GM19468 (cell line): Measurements from ENCODE around the gene PSMA1.
"Not testable (repeated sequence)": the region's sequence is repeated elsewhere in the genome, so short reads cannot be mapped to it uniquely, and the experiment has no call there.

Experiments used
- ATAC-seq: cut with Tn5 transposase; IDR thresholded peaks from one replicate; pipeline ENCODE4 v1.9.1; 2021; ENCODE audit warnings: mild to moderate bottlenecking, moderate library complexity, moderate number of reproducible peaks; ENCODE audit not compliant: unreplicated experiment; ENCODE audit errors: extremely low read depth

The PSMA1 gene

DNA sequence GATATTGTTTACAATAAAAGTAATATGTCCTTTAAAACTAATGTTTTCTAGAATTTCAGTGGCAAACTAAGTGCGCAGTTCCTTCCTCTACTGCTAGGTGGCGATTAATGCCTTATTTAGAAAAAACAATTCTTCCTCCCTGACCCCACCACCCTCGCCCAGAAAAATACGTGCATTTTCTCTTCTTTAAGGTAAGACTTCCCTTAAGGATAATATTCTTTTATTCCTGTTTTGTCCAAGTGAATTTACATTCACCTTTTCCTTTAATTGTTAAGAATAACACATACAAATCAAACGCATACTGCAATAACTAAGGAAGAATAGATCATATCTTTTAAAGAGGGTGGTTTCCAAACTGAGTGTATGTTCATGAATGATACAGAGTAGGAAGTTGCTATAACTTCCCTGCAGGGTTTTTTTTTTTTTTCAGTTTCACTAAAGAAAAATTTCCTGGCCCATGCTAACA, 17.0 kb upstream of the PSMA1 start:
- ATAC-seq, result no peak

DNA sequence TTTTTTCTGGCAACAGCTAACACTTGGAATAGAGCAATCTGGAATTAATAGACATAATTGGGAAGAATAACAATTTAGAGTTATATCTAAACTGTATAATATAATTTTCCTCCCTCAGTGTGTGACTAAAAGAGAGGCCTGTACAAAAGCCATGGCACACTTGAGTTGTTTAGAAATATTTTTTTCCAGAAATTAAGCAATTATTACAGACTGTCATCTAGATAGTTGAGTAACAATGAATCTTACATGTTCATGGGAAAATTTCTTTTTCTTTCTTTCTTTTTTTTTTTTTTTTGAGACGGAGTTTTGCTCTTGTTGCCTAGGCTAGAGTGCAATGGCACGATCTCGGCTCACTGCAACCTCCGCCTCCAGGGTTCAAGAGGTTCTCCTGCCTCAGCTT, 15.0 kb upstream of the PSMA1 start:
- not testable (repeated sequence) for ATAC-seq

DNA sequence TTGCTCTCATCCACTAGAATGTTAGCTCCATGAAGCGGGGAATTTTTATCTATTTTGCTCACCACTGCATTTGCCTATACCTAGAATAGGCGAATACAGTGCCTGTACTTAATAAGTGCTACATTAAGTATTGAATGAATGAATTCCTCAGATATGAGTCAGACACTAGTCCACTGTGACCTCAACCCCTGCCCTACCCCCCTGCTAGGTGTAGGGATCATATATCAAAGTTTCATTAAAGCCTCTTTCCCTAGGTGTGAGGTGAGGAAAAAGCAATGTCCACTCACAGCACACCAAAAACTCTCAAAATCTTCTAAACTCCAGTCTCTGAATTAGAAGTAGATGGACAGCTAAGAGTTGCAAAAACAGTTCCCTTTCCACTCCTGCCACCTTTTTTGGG, 9.8 kb upstream of the PSMA1 start:
- ATAC-seq, result no peak

DNA sequence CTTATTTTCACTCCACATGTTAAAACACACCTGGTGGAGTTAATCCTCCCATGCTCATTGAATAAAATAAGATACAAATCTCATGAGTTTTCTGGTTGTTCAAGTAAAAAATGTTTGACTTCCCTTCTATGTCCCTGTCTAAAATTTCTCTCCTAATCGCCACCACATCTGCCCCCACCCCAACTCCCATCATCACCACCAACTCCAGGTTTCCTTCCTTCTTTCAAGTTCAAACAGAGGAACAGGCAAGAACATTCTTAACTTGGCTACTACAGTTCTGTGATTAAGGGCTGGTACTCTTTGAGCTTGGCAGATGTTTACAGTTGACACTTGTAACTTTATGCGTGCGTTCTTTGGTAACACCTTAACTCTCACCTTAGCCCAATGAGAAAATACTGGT, 9.1 kb upstream of the PSMA1 start:
- ATAC-seq, result no peak

DNA sequence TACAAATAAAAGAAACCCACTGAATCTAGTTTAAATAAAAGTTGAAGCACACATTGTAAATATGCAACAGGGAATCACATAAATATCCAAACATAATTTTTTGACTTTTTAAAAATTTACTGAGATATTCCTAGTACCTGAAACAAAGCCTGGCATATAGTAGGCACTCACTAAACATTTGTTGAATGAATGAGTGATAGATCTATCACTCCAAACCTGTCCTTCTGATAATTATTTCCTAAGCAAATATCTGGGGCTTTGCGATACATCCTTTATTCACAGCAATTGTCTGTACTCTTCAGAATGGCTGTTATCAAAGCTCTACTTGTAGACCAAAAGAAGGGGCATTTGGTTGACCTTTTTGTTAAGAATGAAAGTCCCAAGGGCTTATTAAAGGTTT, 2.6 kb upstream of the PSMA1 start:
- no peak for ATAC-seq

DNA sequence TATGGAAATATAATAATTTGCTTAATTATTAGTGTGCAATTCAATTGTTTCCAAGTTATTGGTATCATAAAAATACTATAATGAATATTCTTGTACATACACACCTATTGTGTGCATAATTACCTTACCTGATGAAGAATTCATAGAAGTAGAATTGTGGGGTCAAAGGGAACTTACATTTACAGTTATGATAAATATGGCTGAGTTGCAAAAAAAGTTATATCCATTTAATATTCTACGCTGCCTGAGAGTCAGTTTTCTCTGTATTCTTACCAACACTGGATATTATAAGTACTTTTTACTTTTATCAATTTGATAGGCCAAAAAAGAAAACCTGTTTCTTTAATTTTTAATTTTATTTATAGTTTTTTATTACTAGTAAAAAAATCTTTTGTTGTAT, 2.1 kb upstream of the PSMA1 start:
- no peak for ATAC-seq

DNA sequence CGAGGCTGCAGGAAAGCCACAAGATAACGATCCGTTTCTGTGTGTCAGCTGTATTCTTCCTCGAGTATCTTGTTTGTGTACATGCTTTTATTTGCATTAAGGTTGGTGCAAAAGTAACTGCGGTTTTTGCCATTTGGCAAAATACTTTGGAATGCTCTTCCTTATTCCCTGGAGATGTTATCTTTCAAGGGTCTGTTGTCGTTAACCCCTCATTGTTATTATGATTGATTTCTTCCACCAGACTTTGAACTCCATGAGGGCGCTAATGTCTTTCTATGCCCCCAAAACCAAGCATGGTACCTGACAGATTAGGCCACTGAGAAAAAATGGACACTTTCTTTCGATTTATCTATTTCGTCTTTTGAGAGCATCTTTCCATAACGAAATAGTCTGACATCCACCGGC, 563 bp upstream of the PSMA1 start:
- no peak for ATAC-seq

DNA sequence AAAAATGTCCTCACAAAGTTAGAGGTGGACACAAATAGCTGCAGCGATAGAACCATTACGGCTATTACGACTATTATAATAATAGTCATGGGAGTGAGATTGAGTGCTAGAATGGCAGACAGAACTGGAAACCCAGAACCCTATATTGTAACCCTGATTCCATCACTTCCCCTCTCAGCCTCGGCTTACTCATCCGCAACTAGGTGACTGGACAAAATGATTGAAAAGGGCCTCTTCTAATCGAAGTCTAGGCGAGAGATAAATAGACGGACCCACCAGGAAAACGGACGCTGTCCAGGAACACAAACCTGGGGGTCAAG, 629 bp downstream of the PSMA1 start:
- ATAC-seq, result no peak

DNA sequence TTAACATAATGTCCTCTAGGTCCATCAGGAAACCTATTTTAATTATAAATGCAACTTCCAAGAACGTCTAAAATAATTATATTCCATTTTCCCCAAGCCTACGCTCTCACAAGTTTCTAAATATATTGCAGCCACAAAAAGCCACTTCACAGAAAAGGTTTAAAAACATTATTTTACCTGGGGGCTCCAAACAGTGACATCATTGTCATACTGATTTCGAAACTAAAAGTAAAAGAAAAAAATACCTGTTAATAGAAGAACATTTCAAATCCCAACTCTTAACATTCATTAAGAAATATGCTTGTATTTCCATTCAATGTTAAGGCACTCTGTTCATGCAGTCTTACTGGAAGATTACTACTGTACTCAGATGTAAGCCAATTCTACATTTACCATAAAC, 1.4 kb downstream of the PSMA1 start:
- no peak for ATAC-seq

DNA sequence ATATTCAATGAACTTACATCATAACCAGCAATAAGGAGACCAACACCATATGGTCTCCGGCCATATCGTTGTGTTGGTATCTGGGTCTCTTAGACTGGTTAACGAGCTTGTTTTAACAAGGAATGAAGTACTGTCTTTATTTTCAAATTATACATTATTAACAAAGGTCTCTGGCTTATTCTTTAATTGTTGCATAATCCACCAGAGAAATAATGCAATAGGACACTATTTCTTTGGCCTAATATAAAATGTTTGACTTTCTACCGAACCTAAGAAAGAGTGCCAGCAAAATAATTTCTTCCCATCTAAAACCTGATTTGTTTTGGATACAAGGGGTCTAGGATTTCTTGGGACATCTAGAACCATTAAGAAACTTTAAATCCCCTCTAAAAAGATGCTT, 6.4 kb downstream of the PSMA1 start:
- ATAC-seq, result no peak

DNA sequence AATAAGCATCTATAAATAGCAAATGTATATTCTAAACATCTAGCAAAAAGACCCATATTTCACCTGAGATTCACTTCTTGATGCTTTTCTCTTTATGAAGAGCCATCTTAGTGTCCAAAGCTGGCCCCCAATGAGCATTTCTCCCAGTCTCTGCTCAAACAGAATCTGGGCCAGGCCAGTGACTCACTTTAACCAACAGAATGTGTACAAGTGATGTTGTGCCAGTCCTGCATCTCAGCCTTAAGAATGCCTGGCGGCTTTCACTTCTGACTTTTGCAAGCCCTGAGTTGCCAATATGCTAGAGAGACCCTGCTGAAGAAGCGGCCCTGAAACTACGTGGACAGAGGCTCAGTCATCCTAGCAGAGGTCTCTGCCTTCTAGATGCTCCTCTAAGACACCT, 13.7 kb downstream of the PSMA1 start:
- no peak for ATAC-seq

DNA sequence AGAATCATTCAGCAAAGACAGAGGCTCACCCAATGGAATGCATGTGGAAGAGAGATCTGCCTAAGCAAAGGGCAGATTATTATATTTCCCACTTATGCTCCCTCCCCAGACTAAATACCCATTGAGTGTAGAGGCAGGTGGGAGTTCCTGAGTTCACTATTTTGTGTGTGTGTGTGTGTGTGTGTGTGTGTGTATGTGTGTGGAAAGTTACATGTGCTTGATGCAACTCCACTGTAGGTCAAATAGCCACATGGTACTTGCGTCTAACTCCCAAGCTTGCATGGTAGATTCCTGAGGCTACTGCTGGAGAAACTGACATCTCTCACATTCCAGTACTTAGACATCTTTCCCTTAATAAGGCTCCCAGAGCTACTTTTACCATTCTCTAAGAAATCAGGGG, 17.2 kb downstream of the PSMA1 start:
- no peak for ATAC-seq

DNA sequence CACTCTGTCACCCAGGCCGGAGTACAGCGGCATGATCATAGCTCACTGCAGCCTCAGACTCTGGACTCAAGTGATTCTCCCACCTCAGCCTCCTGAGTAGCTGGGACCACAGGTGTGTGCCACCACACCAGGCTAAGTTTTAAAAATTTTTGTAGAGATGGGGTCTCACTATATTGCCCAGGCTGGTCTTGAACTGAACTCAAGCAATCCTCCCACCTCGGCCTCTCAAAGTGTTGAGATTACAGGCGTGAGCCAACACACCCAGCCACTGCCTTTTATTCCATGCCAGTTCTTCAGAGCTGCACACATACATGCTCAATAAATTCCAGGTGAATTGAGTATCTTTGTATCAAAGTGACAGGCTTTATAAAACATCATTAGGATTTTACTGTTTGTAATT, 18.1 kb downstream of the PSMA1 start:
- ATAC-seq, result no peak

DNA sequence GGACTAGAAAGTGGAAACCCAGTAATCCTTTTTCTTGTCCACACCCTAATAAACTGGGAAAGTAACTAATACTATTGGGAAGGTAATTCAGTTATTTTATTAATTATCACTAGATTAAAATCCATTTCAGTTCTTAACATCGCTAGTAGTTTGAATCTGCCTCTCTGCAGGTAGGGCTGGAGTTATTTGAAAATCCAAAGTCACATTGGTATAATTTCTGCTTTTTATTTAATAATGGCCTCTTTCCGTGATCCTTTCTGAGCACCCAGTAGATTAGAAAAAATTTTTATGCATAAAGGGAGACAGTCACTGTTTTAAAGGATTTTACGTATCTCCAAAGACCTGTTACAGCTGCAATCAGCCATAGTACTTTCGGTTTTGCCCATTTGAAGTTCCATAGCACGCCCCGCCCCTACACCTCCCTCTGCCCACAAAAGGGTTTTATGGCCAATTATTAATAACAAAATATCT, 20.0 kb downstream of the PSMA1 start:
- peak; percentile 33 for ATAC-seq

DNA sequence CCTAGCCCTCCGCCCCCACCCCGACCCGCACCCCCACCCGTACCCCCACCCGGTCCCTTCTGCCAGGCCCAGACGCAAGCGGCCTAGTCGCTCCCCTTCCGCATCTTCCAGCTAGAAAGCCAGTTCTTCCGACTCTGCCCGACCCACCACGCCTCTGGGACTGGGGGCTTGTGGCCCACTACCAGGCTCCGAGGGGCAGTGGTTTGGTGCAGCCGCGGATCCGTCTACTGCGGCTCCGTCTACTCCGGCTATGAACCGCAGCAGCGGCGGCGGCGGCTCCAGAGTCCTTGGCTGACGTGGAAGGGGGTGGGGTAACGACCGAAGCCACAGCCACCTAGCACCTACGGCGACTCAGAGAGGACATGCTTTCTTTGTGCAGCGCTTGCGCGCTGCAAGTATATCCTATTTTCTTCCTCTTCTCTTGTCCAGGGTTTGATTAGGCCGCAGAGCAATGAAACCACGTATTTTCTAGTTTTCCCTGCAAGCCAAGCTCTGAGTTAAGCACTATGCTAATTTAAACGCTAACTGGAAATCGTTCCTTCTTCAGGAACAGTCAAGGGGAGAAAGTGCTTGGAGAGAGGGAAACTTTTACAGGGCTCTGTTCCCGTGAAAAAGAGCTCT, 20.5 kb downstream of the PSMA1 start, which contains the start of gene COPB1:
TSS of gene COPB1 (minus strand) at position 252 of the 621 bp plus-strand sequence. CDS start 883 bp downstream, outside the sequence.
- peak; percentile 51 for ATAC-seq

DNA sequence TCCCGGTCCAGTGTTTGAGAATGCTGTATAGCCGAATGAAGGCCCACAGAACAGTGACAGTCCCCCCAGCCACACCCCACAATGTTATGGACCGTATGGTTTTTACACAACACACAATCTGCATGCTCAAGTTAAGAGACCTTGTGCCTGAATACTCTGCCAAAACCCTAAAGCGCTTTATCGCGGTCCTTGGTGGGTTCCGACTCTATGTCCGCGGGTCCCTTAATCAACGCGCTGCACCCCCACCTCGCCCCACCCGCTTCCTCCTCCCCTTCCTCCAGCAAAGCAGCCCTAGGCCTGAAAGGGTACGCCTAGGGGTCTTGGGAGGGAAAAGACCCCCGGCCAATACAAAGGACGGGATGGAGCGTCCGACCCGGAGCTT, 21.0 kb downstream of the PSMA1 start:
- ATAC-seq, result no peak

DNA sequence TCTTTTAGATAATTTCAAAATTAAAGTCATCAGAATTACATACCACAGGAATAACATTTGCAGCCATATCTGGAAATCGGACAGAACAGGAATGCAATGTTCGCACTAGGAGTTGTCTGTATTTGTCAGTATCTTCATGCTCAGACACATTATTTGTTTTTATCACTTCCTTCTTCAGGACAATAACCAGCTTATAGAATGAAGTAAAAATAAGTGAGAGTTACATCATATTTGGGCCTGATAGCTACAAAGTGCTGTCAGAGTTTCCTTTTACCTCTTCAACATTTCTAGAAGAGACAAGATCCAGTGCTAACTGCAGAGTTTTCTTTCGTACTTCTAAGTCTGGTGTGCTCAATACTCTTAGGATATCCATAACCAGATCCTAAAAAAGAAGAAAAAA, 39.5 kb downstream of the PSMA1 start:
- ATAC-seq, result no peak

DNA sequence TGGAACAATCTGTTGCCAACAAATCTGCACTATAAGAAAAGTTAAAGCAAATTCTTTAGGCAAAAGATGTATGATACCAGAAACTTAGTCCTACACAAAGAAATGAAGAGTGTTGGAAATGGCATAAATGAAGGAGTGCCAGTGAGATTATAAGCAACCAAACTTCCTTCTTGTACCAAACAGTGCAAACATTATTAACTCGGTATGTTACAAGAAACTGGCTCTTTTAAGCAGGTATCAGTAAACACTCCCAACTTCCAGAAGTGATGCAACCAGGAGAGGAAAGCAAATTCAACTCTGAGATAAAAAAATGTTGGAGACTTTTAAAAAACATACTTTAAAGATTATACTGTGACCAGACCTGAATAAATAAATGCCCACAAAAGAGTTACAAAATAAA, 49.1 kb downstream of the PSMA1 start:
- no peak for ATAC-seq

DNA sequence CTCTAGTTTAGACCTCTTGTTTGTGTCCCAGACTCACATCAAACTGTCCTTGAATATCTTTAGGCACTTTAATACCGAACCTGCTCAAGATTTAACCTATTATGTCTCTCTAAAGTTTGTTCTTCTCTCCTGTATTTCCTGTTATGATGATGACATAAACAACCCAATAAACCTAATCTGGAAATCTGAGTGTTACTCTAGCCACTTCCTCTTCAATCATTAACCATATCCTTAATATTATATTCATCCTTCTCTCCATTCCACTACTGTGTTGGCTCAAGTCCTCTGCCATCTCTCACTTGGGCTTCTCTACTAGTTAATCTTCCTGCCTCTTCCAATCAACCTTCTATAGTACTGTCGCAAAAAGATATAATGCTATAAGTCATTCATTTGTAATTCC, 56.6 kb downstream of the PSMA1 start:
- ATAC-seq, result no peak

DNA sequence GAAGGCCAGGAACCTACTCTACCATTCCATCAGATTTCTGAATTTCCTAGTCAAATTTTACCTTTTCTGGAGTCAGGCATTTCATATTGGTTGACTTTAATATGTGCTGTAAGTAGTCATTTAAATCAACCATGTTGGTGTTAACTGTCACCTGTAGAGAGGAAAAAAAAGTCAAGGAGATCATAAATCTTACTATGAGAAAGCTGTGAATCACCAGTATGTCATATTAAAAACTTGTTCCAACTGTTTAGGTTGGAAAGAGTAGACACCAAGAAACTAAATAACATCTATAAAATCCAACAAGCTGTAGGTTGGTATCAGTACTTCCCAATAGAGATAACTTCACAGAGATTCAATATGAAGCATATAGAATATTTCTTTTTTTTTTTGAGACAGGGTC, 60.0 kb downstream of the PSMA1 start:
- ATAC-seq, result no peak

DNA sequence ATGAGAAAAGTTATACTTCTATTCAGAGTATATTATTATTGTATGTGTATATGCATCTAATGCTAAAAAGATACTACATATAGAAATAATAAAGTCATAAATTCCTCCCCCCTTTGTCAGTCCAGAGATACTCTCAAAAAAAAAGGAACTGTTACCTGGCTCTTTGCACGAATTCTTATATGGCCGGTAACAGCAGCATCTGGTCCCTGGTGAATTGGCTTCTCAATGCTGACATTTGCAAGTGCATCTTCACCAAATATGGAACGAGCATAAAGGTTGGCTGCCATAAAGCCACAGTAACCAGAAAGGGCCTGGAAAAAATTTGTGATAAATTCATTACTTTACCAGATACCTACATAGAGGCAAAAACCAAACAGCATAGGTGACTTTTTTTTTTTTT, 61.8 kb downstream of the PSMA1 start:
- no peak for ATAC-seq

DNA sequence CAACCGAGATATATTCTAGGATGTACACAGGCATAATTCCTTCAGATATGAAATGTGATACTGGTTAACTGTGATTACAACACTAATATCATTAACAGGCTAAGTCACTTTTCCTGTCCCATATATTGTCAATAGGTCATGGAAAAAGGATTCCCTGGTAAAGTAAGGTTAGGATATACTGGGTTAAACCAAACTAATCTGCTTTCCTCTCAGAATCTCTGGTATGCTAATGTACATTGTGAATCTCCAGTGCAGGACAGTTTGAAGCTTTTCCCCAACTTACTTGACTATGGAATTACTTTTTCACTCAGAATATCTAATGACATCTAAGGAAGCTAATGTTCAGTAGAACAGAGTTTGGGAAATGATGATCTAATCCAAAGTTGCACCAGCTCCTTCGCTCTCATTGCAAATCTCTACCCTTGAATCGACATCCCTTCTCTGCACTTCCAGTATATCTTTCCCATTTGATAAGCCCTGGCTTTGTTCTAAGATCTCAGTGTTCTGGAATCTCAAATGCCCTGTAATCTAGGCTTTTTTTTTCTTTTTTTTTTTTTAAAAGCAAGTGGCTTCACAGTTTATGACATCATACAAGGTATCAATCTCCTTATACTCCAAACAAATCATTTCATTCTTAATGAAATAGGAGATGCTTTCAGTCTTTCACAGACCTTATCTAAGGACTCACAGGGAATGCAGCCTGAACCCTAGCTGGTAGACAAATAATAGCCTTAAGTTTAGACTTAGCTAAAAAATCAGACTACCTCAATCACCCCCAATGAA, 64.3 kb downstream of the PSMA1 start:
- ATAC-seq, result no peak
